Glomerular visceral epithelial cell (primary cell): ENCODE measurements around the gene SLC26A11.

Source experiments
- DNase-seq: peaks from one replicate; pipeline ENCODE4 v3.0.0-alpha.2; 2016; ENCODE audit errors: extremely low spot score

The SLC26A11 gene

GRCh38 chr17:80217703-80218362 lies 2.4 kb upstream of the SLC26A11 start:
- DNase-seq = no peak

- DNase-seq = no peak
These were observed 1.8 kb upstream of the SLC26A11 start for GRCh38 chr17:80218391-80218790.

- peak; percentile 96 for DNase-seq
These were observed 1.0 kb upstream of the SLC26A11 start for GRCh38 chr17:80219013-80219762.

GRCh38 chr17:80219763-80220053 lies 519 bp upstream of the SLC26A11 start:
- DNase-seq = no peak

GRCh38 chr17:80220736-80221215 lies 549 bp downstream of the SLC26A11 start:
- no peak for DNase-seq

GRCh38 chr17:80221351-80222105 lies 1.3 kb downstream of the SLC26A11 start:
- DNase-seq = no peak

GRCh38 chr17:80222376-80223141 lies 2.3 kb downstream of the SLC26A11 start:
- no peak for DNase-seq

- no peak for DNase-seq
These were observed 3.1 kb downstream of the SLC26A11 start for GRCh38 chr17:80223142-80223815.

- DNase-seq = no peak
These were observed 3.7 kb downstream of the SLC26A11 start for GRCh38 chr17:80223838-80224497.

GRCh38 chr17:80224683-80225082 lies 4.5 kb downstream of the SLC26A11 start:
- DNase-seq = no peak

GRCh38 chr17:80225230-80225629 lies 5.0 kb downstream of the SLC26A11 start:
- DNase-seq = no peak

- no peak for DNase-seq
These were observed 6.9 kb downstream of the SLC26A11 start for GRCh38 chr17:80227156-80227555.

GRCh38 chr17:80227666-80228065 lies 7.4 kb downstream of the SLC26A11 start:
- DNase-seq = no peak

GRCh38 chr17:80228477-80228876 lies 8.2 kb downstream of the SLC26A11 start:
- DNase-seq = no peak

GRCh38 chr17:80229011-80229410 lies 8.8 kb downstream of the SLC26A11 start:
- DNase-seq = no peak

GRCh38 chr17:80232438-80232837 lies 12.2 kb downstream of the SLC26A11 start:
- no peak for DNase-seq

- no peak for DNase-seq
These were observed 13.0 kb downstream of the SLC26A11 start for GRCh38 chr17:80233202-80233601.

- DNase-seq = no peak
These were observed 16.7 kb downstream of the SLC26A11 start for GRCh38 chr17:80236911-80237310.

- DNase-seq = no peak
These were observed 17.2 kb downstream of the SLC26A11 start for GRCh38 chr17:80237386-80237785.

- no peak for DNase-seq
These were observed 22.3 kb downstream of the SLC26A11 start for GRCh38 chr17:80242505-80242904.
